Measurements from ENCODE around the gene NEDD8.

- no peak for TF ChIP-seq ISL1 (CRISPR knock-in tag; IDR thresholded peaks at IDR 0.05)
- TF ChIP-seq ZC3H10 (CRISPR knock-in tag; IDR thresholded peaks at IDR 0.05) = no peak
- no peak for TF ChIP-seq ZFP3 (CRISPR knock-in tag; IDR thresholded peaks at IDR 0.05)
- TF ChIP-seq ZNF70 (CRISPR knock-in tag; IDR thresholded peaks at IDR 0.05) = no peak
- TF ChIP-seq CREB5 (CRISPR knock-in tag; IDR thresholded peaks at IDR 0.05; ENCODE audit: low read depth) = no peak
Observed at GRCh38 chr14:24238123-24238522, 6.0 kb upstream of the NEDD8 start.
